Ecto neural progenitor cell (in vitro differentiated cells): ENCODE data around the gene PCNX2.
"Not testable (repeated sequence)": the region's sequence is repeated elsewhere in the genome, so short reads cannot be mapped to it uniquely, and the experiment has no call there.

Experiments
- DNase-seq: peaks from one replicate; pipeline ENCODE4 v3.0.0-alpha.2; 2018; ENCODE audit warnings: low spot score

Gene PCNX2

DNA sequence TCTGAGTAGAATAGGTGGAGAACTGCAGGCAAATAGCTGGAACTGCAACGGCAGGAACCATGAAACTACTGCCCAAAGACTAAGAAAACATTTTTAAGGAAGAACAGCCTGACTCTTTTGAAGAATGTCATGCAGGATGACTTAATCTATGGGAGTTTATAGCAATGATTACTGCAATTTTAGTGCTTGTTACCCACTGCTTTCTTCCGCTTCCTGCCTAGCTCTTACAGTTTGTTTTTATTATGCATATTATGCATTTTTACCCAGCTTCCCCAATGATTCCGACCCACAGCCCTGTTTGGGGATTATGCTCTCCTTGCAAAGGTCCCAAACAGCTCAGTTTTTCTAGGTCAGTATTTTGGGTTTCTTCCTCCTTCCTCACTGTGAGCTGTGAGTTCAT lies 71.2 kb downstream of the PCNX2 start:
- no peak for DNase-seq

DNA sequence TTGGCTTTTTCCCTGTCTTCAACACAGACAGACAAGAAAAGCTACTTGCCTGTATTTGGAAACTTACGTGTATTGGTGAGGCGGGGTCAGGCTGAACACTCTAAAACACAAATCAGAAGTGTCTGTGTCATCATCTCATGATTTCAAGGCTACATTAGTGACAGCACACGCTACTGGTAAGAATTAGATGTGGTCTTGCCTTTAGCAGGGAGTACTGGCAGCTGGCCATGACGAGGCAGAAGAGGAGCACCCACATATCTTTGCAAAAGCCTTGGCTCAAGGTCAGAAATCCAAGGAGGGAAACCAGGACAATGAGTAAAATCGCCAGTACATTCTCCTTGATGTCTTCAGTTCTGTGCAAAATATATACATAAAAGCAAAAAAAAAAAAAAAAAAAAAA lies 77.7 kb downstream of the PCNX2 start:
- no peak for DNase-seq

DNA sequence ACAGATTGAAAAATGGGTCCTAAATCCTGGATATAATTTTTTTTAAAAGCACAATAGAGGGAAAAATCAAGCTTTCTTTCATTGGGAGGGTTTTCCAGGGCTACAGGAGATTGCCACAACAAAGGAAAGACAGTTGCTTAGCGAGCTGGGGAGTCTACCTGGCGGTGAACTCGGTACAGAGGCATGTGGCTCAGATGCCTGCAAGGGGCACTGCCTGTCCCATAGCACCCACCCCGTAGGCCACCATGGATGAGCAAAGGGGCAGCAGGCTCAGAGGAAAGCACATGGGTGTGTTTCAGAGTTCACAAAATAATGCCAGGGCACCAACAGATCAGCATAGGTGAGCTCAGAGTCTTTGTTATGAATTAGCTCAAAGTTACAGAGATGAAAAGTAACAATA lies 79.5 kb downstream of the PCNX2 start:
- DNase-seq, result no peak

DNA sequence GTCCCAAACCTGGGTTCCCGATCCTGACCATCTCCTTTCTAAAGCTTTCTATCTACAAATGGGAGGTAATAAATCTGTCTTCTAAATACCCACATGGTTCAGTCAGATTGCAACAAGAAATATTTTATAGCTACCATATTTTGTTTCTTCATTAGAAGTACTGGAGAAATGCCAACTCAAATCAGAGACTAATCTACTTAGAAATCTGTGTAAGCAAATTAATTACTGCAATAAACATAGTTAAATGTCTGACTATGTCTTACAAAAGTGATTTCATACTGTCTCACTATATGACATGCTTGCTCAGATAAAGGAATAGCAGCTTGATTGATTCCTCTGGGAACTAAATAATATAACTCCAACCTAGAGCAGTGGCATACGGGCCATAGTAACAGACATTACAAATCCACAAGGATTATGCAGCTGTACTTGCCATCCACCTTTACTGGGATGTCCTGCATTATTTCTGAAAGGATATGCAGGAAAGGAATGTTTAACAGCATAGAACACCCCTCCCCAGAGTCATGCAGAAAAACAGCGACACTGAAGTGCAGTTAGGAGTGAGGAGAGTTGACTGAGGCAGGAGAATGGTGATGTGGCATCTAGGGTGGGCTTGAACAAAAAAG lies 80.3 kb downstream of the PCNX2 start:
- no peak for DNase-seq

DNA sequence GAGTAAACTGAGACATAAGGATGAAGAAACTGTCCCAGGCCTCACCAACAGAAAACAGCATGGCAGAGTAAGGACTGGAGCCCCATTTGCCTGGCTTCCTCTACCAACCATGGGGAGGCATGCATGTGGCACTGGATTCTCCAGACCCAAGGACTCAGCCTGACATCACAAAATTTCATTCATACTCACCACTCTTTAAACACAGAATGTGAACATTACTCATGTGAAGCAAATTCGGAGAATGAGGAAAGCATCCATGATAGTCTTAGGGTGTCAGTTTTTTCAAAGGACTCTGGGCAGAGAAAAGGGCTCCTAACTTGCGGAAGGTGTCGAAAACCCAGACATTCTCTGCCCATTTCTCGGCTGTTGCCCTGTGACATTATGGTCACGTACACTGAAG lies 83.9 kb downstream of the PCNX2 start:
- DNase-seq, result no peak

DNA sequence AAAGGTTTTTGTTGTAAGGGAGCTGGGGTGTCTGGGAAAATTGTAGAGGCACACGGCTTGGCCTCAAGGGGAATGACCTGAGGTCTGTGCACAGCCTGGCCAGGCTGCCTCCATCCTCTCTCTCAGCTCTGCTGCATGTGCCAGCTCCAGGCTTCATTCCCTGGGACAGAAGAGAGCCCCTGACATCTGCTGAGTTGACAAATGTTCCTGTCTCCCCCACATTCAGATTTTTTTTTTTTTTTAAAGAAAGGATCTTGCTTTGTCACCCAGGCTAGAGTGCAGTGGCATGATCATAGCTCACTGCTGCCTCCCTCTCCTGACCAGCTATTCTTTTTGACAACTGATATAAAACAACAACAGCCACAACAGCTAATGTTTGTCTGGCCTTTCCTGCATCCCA lies 84.4 kb downstream of the PCNX2 start:
- DNase-seq, result no peak

DNA sequence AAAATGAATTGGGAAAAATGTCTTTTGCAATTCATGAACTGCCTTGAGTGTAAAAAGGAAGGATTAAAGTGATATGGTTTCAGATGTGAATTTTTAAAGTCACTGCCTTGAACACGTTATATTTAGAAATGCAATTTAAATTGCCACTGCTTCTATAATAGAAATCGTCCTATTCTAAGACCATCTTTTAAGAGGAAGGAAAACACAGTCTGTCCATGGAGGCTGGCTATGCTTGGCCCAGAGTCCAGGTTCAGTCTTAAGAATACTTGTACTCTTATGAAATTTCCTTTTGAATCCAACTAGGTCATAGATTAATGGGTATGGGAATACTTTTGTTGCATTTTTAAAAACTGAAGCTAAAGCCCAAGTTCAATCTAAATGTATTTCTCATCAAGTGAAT lies 86.0 kb downstream of the PCNX2 start:
- DNase-seq, result no peak

DNA sequence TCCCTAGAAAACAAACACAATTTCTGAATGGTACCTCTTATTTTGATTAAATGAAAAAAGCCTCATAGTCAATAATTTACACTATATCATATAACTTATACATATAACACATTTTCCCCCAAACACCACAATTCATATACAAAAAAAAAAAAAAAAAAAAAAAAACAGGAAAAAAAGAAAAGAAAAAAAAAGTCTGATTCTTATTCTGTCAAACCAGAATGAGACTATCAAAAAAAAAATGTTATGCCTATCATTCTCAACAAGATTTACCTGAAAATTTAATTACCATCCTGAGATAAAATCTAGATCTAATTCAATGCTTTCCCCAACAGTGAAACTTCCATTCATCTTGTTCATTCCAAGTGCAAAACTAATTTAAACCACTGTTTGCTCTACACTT lies 86.8 kb downstream of the PCNX2 start:
- no peak for DNase-seq

DNA sequence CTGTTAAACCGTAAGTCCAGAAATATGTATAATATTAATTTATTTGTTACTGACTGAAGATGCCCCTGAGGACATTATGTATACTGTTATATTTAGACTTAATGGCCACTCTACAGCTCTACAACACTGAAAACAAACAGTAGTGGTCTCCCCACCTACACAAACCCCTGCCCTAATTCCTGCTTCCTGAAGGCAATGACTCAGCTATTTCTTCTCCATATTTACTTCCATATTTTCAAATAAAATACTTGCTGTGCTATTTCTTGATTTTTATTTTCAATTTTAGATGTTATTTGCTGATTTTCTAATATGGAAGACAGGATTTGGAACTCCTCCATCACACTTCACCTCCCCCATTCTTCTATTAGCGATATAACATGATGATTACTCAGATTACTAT lies 97.6 kb downstream of the PCNX2 start:
- DNase-seq, result no peak

DNA sequence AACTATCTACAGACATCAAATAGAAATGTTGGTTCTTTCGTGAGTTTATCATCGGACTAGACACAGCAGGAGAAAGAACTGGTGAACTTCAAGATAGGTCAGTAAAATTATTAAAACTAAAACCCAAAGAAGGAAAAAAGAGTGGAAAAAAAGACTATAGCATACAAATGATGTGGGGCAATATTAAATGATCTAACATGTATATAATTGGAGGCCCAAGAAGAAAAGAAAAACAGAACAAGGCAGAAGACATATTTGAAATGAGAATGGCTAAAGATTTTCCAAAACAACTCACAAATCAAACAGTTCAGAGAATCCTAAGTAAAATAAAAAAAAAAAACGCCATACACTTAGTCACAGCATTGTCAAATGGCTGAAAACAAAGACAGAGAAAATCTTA lies 101.8 kb downstream of the PCNX2 start:
- DNase-seq, result no peak

DNA sequence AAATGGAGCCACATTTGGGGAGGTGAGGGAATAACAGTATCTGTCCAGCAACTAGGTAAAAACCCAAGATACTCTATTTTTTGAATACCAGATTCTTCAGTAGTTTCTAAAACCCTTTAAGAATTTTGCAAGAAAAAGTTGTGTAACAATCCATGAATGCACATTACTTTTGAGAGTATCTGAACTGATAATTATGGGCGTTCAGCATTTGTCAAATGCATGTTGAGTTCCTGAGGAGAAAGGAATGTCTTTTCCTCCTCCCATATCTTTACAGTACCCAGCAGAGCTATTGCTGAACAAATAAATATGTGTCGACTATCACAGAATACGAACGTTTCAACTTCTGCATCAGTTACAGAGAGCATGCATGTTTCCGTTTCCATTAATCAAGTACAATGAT lies 104.5 kb downstream of the PCNX2 start:
- DNase-seq, result no peak

DNA sequence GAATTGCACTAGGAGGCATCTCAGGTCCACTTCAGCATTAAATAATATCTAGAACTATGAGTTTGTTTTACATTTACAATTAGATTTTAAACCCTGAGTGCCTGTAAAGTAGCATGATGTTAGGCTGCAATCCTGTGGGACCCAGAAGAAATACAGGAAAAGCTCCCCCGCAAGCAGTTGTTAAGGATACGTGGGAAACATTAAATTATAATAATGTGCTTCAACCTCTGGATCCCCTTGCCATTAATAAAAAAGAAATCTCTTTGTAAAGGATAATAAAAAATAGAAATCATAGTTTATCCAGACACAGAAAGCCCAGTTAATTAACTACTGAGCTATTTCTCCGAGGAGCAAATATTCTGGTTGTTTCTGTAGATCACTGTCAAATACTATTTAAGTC lies 106.0 kb downstream of the PCNX2 start:
- DNase-seq, result no peak

DNA sequence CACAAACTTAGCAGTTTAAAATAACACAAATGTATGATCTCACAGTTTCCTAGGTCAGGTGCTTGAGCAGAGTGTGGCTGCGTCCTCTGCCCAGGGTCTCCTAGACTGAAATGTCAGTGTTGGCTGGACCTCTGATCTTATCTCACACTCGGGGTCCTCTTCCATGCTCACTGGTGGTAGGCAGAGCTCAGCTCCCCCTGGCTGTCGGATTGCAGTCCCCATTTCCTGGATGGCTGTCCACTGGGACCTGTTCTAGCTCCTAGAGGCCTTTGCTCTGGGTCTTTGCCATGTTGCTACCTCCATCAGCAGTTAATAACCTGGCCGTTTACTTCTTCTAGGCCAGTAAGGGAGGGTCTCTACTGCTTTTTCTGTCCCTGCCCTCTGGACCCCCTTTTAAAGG lies 107.5 kb downstream of the PCNX2 start:
- no peak for DNase-seq

DNA sequence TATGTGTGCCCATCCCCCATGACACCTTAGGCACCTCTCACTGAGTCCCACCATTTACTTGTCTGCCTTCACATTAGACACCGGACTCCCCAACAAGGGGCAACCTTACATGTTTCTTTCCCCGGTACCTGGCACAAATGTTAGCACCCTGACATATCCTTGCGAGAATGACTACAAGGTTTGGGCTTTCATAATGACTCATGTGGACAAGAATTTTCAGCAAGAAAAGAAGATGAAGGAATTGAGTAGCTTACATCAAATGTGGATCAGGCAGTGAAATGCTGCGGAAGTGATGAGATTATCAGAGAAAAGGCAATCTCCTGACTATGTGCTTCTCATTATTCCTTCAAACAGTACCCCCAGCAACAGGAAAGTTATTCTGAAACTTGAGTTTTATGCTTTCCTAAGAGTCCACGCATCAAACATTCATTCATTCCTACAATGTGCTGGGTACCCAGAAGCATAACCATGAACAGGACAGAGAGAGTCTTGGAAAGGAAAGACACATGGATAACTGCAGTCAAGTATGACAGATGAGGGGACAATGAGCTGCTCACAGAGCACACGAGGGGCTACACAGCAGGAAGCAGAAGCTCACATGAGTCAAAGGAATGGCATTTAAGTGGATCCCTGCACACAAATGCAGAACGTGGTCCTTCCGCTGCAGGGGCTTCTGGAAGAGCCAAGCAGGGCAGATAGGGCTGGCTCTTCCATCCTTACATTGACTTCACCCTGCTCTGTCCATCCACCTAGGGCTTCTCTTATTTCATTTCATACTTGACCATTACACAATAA lies 112.1 kb downstream of the PCNX2 start:
- no peak for DNase-seq

DNA sequence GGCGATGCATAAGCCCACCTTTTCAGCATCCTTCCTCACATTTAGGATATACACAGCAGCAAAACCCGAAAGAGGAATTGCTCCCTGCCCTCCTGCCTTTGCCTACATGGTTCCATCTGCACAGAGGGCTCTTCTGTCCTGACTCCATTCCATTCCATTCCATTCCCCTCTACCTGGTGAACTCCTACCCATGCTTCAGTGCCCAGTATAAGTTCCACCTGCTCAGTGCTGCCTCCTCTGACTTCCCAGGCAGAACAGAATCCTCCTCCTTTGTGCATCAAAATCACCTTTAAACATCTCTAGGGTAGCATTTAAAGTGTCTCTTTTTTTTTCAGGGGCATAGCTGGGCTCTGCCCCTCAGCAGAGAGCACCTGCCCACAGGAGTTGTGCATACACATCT lies 112.9 kb downstream of the PCNX2 start:
- DNase-seq, result no peak

DNA sequence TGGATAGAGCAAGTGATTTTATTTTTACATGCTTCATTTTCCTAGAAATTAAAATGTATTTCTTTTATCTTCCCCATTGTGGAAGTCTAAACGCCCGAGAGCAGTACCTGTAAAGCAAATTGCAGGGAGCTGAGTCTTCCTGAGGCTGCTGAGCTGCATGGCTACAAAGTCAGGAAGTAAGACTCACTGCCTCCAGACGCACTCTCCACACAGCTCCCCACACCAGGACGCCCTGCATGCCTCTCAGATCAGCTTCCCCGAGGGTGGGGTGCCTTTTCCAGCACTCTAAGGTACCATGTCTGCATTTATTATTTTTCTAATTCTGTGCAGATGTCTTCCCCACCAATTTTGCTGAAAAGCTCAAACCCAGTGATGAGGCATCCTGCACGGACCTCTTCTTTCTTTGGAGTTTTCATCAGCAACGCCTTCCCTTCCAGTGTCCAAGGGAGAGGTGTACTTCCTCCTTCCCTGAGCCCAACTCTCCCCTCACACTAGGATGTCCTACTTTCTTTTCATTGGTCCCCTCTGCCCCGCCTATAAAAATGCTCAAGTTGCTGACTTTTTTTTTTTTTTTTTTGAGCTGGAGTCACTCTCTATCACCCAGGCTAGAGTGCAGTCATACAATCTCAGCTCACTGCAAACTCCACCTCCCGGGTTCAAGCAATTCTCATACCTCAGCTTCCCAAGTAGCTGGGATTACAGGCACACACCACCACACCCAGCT lies 114.7 kb downstream of the PCNX2 start:
- no peak for DNase-seq

DNA sequence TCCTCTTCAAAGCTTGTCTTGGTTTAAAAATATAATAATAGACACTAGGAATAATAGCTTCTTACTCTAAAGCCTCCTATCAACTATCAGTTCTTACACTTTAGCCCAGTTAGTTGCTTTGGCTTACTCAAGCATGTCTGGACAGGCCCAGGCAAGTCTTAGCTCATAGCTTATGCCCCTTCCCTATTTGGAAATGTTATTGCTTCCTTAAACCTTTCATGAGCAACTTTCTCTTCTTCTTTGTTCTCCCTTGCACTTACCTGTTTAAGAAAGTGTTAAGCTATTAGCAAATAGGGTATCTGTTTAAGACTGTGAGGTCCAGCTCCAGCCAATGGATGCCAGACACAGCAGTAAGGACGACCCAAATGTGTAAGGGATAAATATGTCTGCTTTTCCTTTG lies 115.9 kb downstream of the PCNX2 start:
- DNase-seq, result not testable (repeated sequence)

DNA sequence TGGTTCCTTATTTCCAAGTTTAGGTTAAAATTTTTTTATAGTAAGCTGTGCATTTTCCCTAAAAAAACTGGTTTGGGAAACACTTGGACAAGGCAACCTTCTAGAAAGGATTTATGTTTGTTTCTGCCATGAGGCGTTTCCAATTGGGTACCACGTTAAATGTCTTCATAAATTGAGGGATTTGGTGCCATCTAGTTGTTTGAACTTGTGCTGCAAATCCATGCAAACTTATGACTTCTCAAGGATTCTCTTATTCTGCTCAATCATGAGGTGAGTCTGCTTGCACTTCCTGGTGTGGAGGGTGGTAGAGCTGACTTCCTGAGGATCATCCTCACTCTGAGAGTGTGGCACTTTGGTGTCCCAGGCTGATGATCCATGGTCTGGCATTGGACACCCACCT lies 123.3 kb downstream of the PCNX2 start:
- no peak for DNase-seq

DNA sequence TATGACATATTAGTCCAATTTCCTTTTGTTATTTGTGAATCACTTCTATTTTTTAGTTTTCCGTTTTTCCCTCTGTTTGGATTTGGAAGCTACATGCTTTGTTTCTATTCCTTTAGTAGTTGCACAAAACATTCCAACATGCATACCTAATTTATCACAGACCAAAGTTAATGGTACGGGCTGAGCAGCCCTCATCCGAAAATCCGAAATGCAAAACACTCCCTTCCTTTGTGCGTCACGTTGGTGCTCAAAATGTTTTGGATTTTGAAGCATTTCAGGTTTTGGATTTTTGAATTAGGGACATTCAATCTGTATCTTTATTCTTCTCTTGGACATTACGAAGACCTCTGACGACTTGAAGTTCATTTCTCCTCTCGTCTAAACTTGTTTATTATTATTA lies 124.8 kb downstream of the PCNX2 start:
- no peak for DNase-seq

DNA sequence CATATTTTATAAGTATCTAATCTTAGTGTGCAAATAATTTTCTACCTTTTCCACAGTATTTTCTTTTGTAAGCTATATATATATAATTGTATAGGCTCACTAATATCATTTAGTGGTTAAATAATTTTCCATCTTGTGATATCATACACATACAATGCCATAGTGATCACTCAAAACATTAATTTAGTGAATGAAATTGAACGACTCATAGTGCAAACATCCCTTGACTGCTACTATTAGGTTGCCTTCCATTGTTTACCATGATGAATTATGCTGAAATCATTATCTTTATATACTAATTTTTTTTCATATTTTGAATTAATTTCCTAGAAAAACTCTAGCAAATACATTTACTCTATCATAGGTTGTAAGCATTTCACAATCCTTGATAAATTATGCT lies 127.1 kb downstream of the PCNX2 start:
- DNase-seq, result no peak

DNA sequence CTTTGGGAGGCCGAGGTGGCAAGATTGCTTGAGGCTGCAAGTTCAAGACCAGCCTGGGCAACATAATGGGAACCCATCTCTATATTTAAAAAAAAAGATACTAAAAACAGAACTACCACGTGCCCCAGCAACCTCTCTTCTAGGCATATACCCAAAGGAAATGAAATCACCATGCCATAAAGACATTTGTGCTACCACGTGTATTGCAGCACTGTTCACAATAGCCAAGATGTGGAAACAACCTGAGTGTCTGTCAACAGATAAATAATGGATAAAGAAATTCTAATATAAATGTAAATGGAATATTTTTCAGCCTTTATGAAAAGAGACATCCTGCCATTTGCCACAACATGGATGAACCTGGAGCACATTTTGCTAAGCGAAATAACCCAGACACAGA lies 128.6 kb downstream of the PCNX2 start:
- no peak for DNase-seq

DNA sequence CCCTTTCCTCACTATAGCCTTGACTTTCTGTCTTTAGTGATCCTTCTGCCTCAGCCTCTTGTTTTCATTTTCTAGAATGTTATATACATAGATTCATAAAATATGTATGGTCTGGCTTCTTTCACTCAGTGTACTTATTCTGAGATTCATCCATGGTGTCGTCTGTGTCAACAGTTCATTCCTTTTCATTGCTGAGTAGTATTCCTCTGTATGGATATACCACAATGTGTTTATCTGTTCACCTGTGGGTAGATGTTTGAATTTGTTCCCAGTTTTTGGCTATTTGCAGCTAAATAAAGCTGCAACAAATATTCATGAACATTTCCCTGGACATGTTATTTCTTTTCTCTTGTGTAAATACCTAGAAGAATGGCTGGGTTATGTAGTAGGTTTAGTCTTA lies 131.8 kb downstream of the PCNX2 start:
- DNase-seq, result no peak

DNA sequence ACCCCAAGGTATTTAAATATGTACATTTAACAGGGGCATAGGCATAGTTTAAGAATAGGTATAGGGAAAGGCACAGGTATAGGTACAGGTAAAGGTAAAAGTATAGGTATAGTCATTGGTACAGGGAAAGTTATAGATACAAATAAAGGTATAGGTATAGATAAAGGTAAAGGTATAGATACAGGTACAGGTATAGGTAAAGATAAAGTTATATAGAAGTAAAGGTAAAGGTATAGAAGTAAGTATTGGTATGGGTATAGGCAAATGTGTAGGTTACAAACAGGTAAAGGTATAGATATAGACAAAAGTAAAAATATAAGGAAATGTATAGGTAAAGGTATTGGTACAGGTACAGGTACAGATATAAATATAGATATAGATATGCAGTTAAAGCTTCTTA lies 137.2 kb downstream of the PCNX2 start:
- DNase-seq, result no peak
